ENCODE results near the gene TRIM10.
"Not testable (repeated sequence)": the region's sequence is repeated elsewhere in the genome, so short reads cannot be mapped to it uniquely, and the experiment has no call there.

Gene TRIM10

GRCh38 chr6:30165238-30165637 is 4.2 kb upstream of the TRIM10 start:
- not testable (repeated sequence) for H2BK5ac ChIP-seq (ENCODE audit: low read depth, low read length, poor library complexity, severe bottlenecking); H2AFZ ChIP-seq (ENCODE audit: low read depth, low read length); H4K8ac ChIP-seq (ENCODE audit: low read length); H3K4me1 ChIP-seq (ENCODE audit: control insufficient read depth, insufficient read depth, low read depth, low read length); H3K18ac ChIP-seq (ENCODE audit: low read depth in 1 of 2, low read length in 2 of 2); H2BK12ac ChIP-seq (ENCODE audit: low read length in 2 of 2); H2AK5ac ChIP-seq (ENCODE audit: low read length, severe bottlenecking); H3K27ac ChIP-seq (ENCODE audit: low read length, poor library complexity, severe bottlenecking); H3K9ac ChIP-seq (ENCODE audit: low read length); H3K14ac ChIP-seq (ENCODE audit: low read length in 2 of 2); H3K79me1 ChIP-seq (replicated peaks; ENCODE audit: low read length, poor library complexity, severe bottlenecking); H3K9me3 ChIP-seq (ENCODE audit: control insufficient read depth, low read length); DNase-seq; H3K36me3 ChIP-seq (ENCODE audit: control insufficient read depth in 1 of 2, insufficient read depth in 2 of 2, low read depth in 1 of 2, low read length in 2 of 2); H3K23ac ChIP-seq (ENCODE audit: low read length in 2 of 2); H2BK15ac ChIP-seq (ENCODE audit: low read depth, poor library complexity, severe bottlenecking); H3K4ac ChIP-seq (ENCODE audit: low read depth in 1 of 2, low read length in 2 of 2); H3K4me2 ChIP-seq (ENCODE audit: low read length, poor library complexity, severe bottlenecking); H3K4me3 ChIP-seq (ENCODE audit: insufficient read depth in 1 of 2, low read depth in 1 of 2, low read length in 2 of 2); H2BK120ac ChIP-seq (ENCODE audit: low read depth, low read length); H4K91ac ChIP-seq (ENCODE audit: low read length)
- no CpG with 5 or more reads among the region's 1 CpG for WGBS
- H3K27me3 ChIP-seq (ENCODE audit: control insufficient read depth in 1 of 2, insufficient read depth in 1 of 2, low read length in 2 of 2) = peaks cover 39 to 49% of the 10 kb centered on the region in 2 experiments

- no peak overlapping the region for H3K14ac ChIP-seq (ENCODE audit: low read length in 2 of 2)
- H3K4me2 ChIP-seq (ENCODE audit: low read length, poor library complexity, severe bottlenecking) = no peak overlapping the region
- H3K23ac ChIP-seq (ENCODE audit: low read length in 2 of 2) = peak overlapping the region in 1 of 2 experiments; percentile 23
- H2BK120ac ChIP-seq (ENCODE audit: low read depth, low read length) = no peak overlapping the region
- no peaks in the 10 kb centered on the region for H3K4me1 ChIP-seq (ENCODE audit: control insufficient read depth, insufficient read depth, low read depth, low read length)
- no peaks in the 10 kb centered on the region for H3K9me3 ChIP-seq (ENCODE audit: control insufficient read depth, low read length)
- H3K9ac ChIP-seq (ENCODE audit: low read length) = no peak overlapping the region
- no peak overlapping the region for H3K27ac ChIP-seq (ENCODE audit: low read length, poor library complexity, severe bottlenecking)
- no peak overlapping the region for H3K18ac ChIP-seq (ENCODE audit: low read depth in 1 of 2, low read length in 2 of 2)
- H4K91ac ChIP-seq (ENCODE audit: low read length) = no peak overlapping the region
- H3K4me3 ChIP-seq (ENCODE audit: insufficient read depth in 1 of 2, low read depth in 1 of 2, low read length in 2 of 2) = no peak overlapping the region
- peaks cover 37 to 47% of the 10 kb centered on the region in 2 experiments for H3K27me3 ChIP-seq (ENCODE audit: control insufficient read depth in 1 of 2, insufficient read depth in 1 of 2, low read length in 2 of 2)
- no peak overlapping the region for H2BK5ac ChIP-seq (ENCODE audit: low read depth, low read length, poor library complexity, severe bottlenecking)
- no peak for DNase-seq
- H2AK5ac ChIP-seq (ENCODE audit: low read length, severe bottlenecking) = no peak overlapping the region
- H2BK12ac ChIP-seq (ENCODE audit: low read length in 2 of 2) = no peak overlapping the region
- 79% methylated on average over 4 of the region's 4 CpGs for WGBS
- H3K36me3 ChIP-seq (ENCODE audit: control insufficient read depth in 1 of 2, insufficient read depth in 2 of 2, low read depth in 1 of 2, low read length in 2 of 2) = no peaks in the 10 kb centered on the region
- H3K79me1 ChIP-seq (replicated peaks; ENCODE audit: low read length, poor library complexity, severe bottlenecking) = no peaks in the 10 kb centered on the region
- H4K8ac ChIP-seq (ENCODE audit: low read length) = no peak overlapping the region
- H2AFZ ChIP-seq (ENCODE audit: low read depth, low read length) = no peak overlapping the region
- H2BK15ac ChIP-seq (ENCODE audit: low read depth, poor library complexity, severe bottlenecking) = no peak overlapping the region
- no peak overlapping the region for H3K4ac ChIP-seq (ENCODE audit: low read depth in 1 of 2, low read length in 2 of 2)
Measured at GRCh38 chr6:30164714-30165113, 3.7 kb upstream of the TRIM10 start.

DNA sequence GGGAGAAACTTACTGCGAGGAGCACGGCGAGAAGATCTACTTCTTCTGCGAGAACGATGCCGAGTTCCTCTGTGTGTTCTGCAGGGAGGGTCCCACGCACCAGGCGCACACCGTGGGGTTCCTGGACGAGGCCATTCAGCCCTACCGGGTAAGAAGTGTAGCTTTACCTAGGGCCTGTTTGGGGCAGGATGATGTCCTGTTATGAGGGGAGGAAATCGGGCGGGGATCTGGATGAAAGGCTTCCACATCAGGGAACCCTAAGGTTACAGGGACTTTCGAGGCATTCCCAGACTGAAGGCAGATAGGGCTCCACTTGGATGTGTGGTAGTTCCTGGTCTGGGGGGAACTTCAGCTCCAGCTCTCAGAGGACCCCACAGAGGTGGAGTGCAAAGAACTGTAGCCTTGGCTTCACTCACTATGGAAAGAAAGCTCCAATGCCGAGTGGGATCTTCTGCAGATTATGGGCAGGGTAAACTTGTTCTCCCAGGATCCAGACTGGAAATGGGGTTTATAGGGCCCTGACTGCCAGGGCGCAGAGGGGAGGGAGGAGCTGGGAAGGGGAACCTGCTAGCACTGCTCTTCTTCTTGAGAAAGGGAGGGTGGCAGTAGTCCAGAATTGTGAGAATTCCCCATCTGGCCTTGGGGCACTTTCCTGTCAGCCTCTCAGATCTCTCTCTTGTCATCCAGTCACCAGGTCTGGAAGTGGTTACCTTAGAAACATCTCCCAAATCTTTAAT is 3.1 kb upstream of the TRIM10 start:
- H3K9ac ChIP-seq (ENCODE audit: low read length) = no peak overlapping the region
- no peak overlapping the region for H3K4ac ChIP-seq (ENCODE audit: low read depth in 1 of 2, low read length in 2 of 2)
- no peak overlapping the region for H2BK5ac ChIP-seq (ENCODE audit: low read depth, low read length, poor library complexity, severe bottlenecking)
- H3K9me3 ChIP-seq (ENCODE audit: control insufficient read depth, low read length) = no peaks in the 10 kb centered on the region
- no peak overlapping the region for H3K14ac ChIP-seq (ENCODE audit: low read length in 2 of 2)
- H2BK120ac ChIP-seq (ENCODE audit: low read depth, low read length) = no peak overlapping the region
- no peaks in the 10 kb centered on the region for H3K36me3 ChIP-seq (ENCODE audit: control insufficient read depth in 1 of 2, insufficient read depth in 2 of 2, low read depth in 1 of 2, low read length in 2 of 2)
- no peak overlapping the region for H2AFZ ChIP-seq (ENCODE audit: low read depth, low read length)
- no peak overlapping the region for H3K23ac ChIP-seq (ENCODE audit: low read length in 2 of 2)
- DNase-seq = no peak
- H3K27ac ChIP-seq (ENCODE audit: low read length, poor library complexity, severe bottlenecking) = no peak overlapping the region
- no peak overlapping the region for H3K4me3 ChIP-seq (ENCODE audit: insufficient read depth in 1 of 2, low read depth in 1 of 2, low read length in 2 of 2)
- no peak overlapping the region for H2AK5ac ChIP-seq (ENCODE audit: low read length, severe bottlenecking)
- H3K4me2 ChIP-seq (ENCODE audit: low read length, poor library complexity, severe bottlenecking) = no peak overlapping the region
- no peak overlapping the region for H2BK12ac ChIP-seq (ENCODE audit: low read length in 2 of 2)
- peaks cover 35 to 42% of the 10 kb centered on the region in 2 experiments for H3K27me3 ChIP-seq (ENCODE audit: control insufficient read depth in 1 of 2, insufficient read depth in 1 of 2, low read length in 2 of 2)
- H3K79me1 ChIP-seq (replicated peaks; ENCODE audit: low read length, poor library complexity, severe bottlenecking) = no peaks in the 10 kb centered on the region
- H3K4me1 ChIP-seq (ENCODE audit: control insufficient read depth, insufficient read depth, low read depth, low read length) = no peaks in the 10 kb centered on the region
- no peak overlapping the region for H4K91ac ChIP-seq (ENCODE audit: low read length)
- H2BK15ac ChIP-seq (ENCODE audit: low read depth, poor library complexity, severe bottlenecking) = no peak overlapping the region
- WGBS = 87% methylated on average over 16 of the region's 16 CpGs
- H3K18ac ChIP-seq (ENCODE audit: low read depth in 1 of 2, low read length in 2 of 2) = no peak overlapping the region
- H4K8ac ChIP-seq (ENCODE audit: low read length) = no peak overlapping the region

GRCh38 chr6:30163090-30163917 is 2.3 kb upstream of the TRIM10 start, which contains the start of gene TRIM15:
Gene TRIM15 (plus strand): TSS chr6:30163546. CDS start chr6:30163685, 139 bp downstream.
- H3K18ac ChIP-seq (ENCODE audit: low read depth in 1 of 2, low read length in 2 of 2) = no peak within 1 kb of the TSS
- peaks cover 32 to 39% of the 10 kb centered on the region in 2 experiments for H3K27me3 ChIP-seq (ENCODE audit: control insufficient read depth in 1 of 2, insufficient read depth in 1 of 2, low read length in 2 of 2)
- H4K8ac ChIP-seq (ENCODE audit: low read length) = no peak within 1 kb of the TSS
- no peak within 1 kb of the TSS for H3K4me3 ChIP-seq (ENCODE audit: insufficient read depth in 1 of 2, low read depth in 1 of 2, low read length in 2 of 2)
- no peaks in the 10 kb centered on the region for H3K9me3 ChIP-seq (ENCODE audit: control insufficient read depth, low read length)
- H3K9ac ChIP-seq (ENCODE audit: low read length) = no peak within 1 kb of the TSS
- H3K4ac ChIP-seq (ENCODE audit: low read depth in 1 of 2, low read length in 2 of 2) = no peak within 1 kb of the TSS
- no peak within 1 kb of the TSS for H2AK5ac ChIP-seq (ENCODE audit: low read length, severe bottlenecking)
- no peak within 1 kb of the TSS for H2BK5ac ChIP-seq (ENCODE audit: low read depth, low read length, poor library complexity, severe bottlenecking)
- 85% methylated on average over 31 of the region's 31 CpGs for WGBS
- no peak within 1 kb of the TSS for H2BK15ac ChIP-seq (ENCODE audit: low read depth, poor library complexity, severe bottlenecking)
- no peak within 1 kb of the TSS for H3K27ac ChIP-seq (ENCODE audit: low read length, poor library complexity, severe bottlenecking)
- no peak within 1 kb of the TSS for H2BK12ac ChIP-seq (ENCODE audit: low read length in 2 of 2)
- H2BK120ac ChIP-seq (ENCODE audit: low read depth, low read length) = no peak within 1 kb of the TSS
- DNase-seq = no peak
- no peak within 1 kb of the TSS for H2AFZ ChIP-seq (ENCODE audit: low read depth, low read length)
- H3K4me2 ChIP-seq (ENCODE audit: low read length, poor library complexity, severe bottlenecking) = no peak within 1 kb of the TSS
- no peaks in the 10 kb centered on the region for H3K79me1 ChIP-seq (replicated peaks; ENCODE audit: low read length, poor library complexity, severe bottlenecking)
- H3K23ac ChIP-seq (ENCODE audit: low read length in 2 of 2) = no peak within 1 kb of the TSS
- H4K91ac ChIP-seq (ENCODE audit: low read length) = no peak within 1 kb of the TSS
- H3K4me1 ChIP-seq (ENCODE audit: control insufficient read depth, insufficient read depth, low read depth, low read length) = no peaks in the 10 kb centered on the region
- no peaks in the 10 kb centered on the region for H3K36me3 ChIP-seq (ENCODE audit: control insufficient read depth in 1 of 2, insufficient read depth in 2 of 2, low read depth in 1 of 2, low read length in 2 of 2)
- no peak within 1 kb of the TSS for H3K14ac ChIP-seq (ENCODE audit: low read length in 2 of 2)

Data from mesenchymal stem cell (in vitro differentiated cells and primary cell).